Stimulated activated CD4-positive, alpha-beta T cell treated with anti-CD3 and anti-CD28 coated beads, Interleukin-15, amount 100 ng/mL, for 48 hours (primary cell): Measurements from ENCODE around the gene ZNF552.
"Not testable (repeated sequence)": the region's sequence is repeated elsewhere in the genome, so short reads cannot be mapped to it uniquely, and the experiment has no call there.

Experiments used
- DNase-seq, 2 donors: peaks; one replicate each; pipeline ENCODE4 v3.0.0-alpha.2; 2020; ENCODE audit warnings: low read depth in 2 of 2

The ZNF552 gene

GRCh38 chr19:57814505-57815246, at the start of gene ZNF552:
TSS of gene ZNF552 (minus strand) at chr19:57814913. CDS start at chr19:57814743, 170 bp downstream.
- DNase-seq = peak; percentile 54 to 59

- DNase-seq = not testable (repeated sequence)
Measured at GRCh38 chr19:57862351-57862750, 47.6 kb upstream of the ZNF552 start.

GRCh38 chr19:57854117-57854516, 39.4 kb upstream of the ZNF552 start:
- not testable (repeated sequence) for DNase-seq

- not testable (repeated sequence) for DNase-seq
Measured at GRCh38 chr19:57851812-57852603, 37.3 kb upstream of the ZNF552 start.

GRCh38 chr19:57850553-57851017, 35.9 kb upstream of the ZNF552 start:
- DNase-seq = no peak

GRCh38 chr19:57849666-57850473, 35.2 kb upstream of the ZNF552 start, which contains the start of gene ZNF587:
TSS of gene ZNF587 (plus strand) at chr19:57849859. CDS start at chr19:57850039, 180 bp downstream.
- peak; percentile 60 to 67 for DNase-seq

GRCh38 chr19:57849162-57849665, 34.5 kb upstream of the ZNF552 start:
- DNase-seq = not testable (repeated sequence)

GRCh38 chr19:57847164-57847563, 32.5 kb upstream of the ZNF552 start:
- not testable (repeated sequence) for DNase-seq

- no peak for DNase-seq
Measured at GRCh38 chr19:57841122-57841763, 26.5 kb upstream of the ZNF552 start.

- DNase-seq = not testable (repeated sequence)
Measured at GRCh38 chr19:57838622-57839191, 24.0 kb upstream of the ZNF552 start.

- DNase-seq = not testable (repeated sequence)
Measured at GRCh38 chr19:57836991-57837390, 22.3 kb upstream of the ZNF552 start.

- no peak for DNase-seq
Measured at GRCh38 chr19:57830071-57830602, 15.4 kb upstream of the ZNF552 start, which contains the start of gene ZNF587B. TSS of gene ZNF587B (plus strand) at chr19:57830299. CDS start at chr19:57830529, 230 bp downstream.

- no peak for DNase-seq
Measured at GRCh38 chr19:57829316-57829715, 14.6 kb upstream of the ZNF552 start.

- no peak for DNase-seq
Measured at GRCh38 chr19:57825511-57825910, 10.8 kb upstream of the ZNF552 start.

GRCh38 chr19:57823608-57824007, 8.9 kb upstream of the ZNF552 start:
- DNase-seq = not testable (repeated sequence)

- DNase-seq = not testable (repeated sequence)
Measured at GRCh38 chr19:57823155-57823554, 8.4 kb upstream of the ZNF552 start.

- not testable (repeated sequence) for DNase-seq
Measured at GRCh38 chr19:57821501-57821900, 6.8 kb upstream of the ZNF552 start.

GRCh38 chr19:57821095-57821494, 6.4 kb upstream of the ZNF552 start:
- not testable (repeated sequence) for DNase-seq

GRCh38 chr19:57820599-57820998, 5.9 kb upstream of the ZNF552 start:
- DNase-seq = no peak

- peak; percentile 70 for DNase-seq
Measured at GRCh38 chr19:57819475-57820148, 4.9 kb upstream of the ZNF552 start.
